CD8-positive, alpha-beta memory T cell (primary cell): ENCODE results near the gene RGS7BP. TPM values are rescaled to one million over a fixed set of nuclear protein-coding genes. Genes with fewer than 3 reads are reported as not detected.
A peak's percentile ranks its signal among the peaks of the same experiment; 100 is the strongest.

Experiments
- CTCF ChIA-PET: fragments of 350-600 bp; sonication (Branson Sonifier 250); formaldehyde crosslinking; loops from one replicate; lab custom pipeline; 2021; ENCODE audit warnings: antibody characterized with exemption; lab: Charles Lee
- POLR2A ChIA-PET: fragments of 350-600 bp; sonication (Branson Sonifier 250); formaldehyde crosslinking; loops from one replicate; lab custom pipeline; 2021; ENCODE audit warnings: antibody characterized with exemption; lab: Charles Lee
- DNase-seq, 5 donors: peaks; one replicate each; pipeline versions ENCODE4 v3.0.0 to v3.0.0-alpha.2; 2020 to 2022; ENCODE audit warnings: mixed read lengths in 1 of 5
- H3K27ac ChIP-seq: one replicate; pipeline ENCODE4 v1.7.0; 2013; ENCODE audit warnings: low read depth, mild to moderate bottlenecking, low read length, moderate library complexity
- H3K27me3 ChIP-seq: 2 replicates; pipeline ENCODE4 v1.7.0; 2013; ENCODE audit warnings: low read length, mild to moderate bottlenecking; ENCODE audit not compliant: insufficient read depth, poor library complexity, severe bottlenecking
- H3K36me3 ChIP-seq: 2 replicates; pipeline ENCODE4 v1.7.0; 2013; ENCODE audit warnings: mild to moderate bottlenecking, low read length, moderate library complexity; ENCODE audit not compliant: insufficient read depth
- H3K4me1 ChIP-seq: 2 replicates; pipeline ENCODE4 v1.7.0; 2013; ENCODE audit warnings: mild to moderate bottlenecking, low read length, moderate library complexity; ENCODE audit not compliant: insufficient read depth
- H3K4me3 ChIP-seq: 2 replicates; pipeline ENCODE4 v1.7.0; 2013; ENCODE audit warnings: mild to moderate bottlenecking, low read length
- H3K9me3 ChIP-seq: 2 replicates; pipeline ENCODE4 v1.7.0; 2013; ENCODE audit warnings: mild to moderate bottlenecking, low read length
- H3K27ac Mint-ChIP-seq, 8 donors: one replicate each; pipeline ENCODE4 v1.8.0; 2020 to 2021; ENCODE audit warnings: mixed read lengths in 8 of 8, mild to moderate bottlenecking in 6 of 8, inconsistent platforms in 3 of 8, moderate library complexity in 3 of 8
- H3K27me3 Mint-ChIP-seq, 2 donors: one replicate each; pipeline ENCODE4 v1.8.0; 2020 to 2021; ENCODE audit warnings: mixed read lengths in 2 of 2, mild to moderate bottlenecking in 1 of 2, moderate library complexity in 1 of 2
- H3K36me3 Mint-ChIP-seq, 3 donors: one replicate each; pipeline ENCODE4 v1.8.0; 2020 to 2021; ENCODE audit warnings: mixed read lengths in 3 of 3, inconsistent platforms in 1 of 3, mild to moderate bottlenecking in 1 of 3
- H3K4me1 Mint-ChIP-seq, 3 donors: one replicate each; pipeline ENCODE4 v1.8.0; 2020 to 2021; ENCODE audit warnings: mixed read lengths in 3 of 3, inconsistent platforms in 1 of 3, mild to moderate bottlenecking in 1 of 3
- H3K4me3 Mint-ChIP-seq, 7 donors: one replicate each; pipeline ENCODE4 v1.8.0; 2020 to 2021; ENCODE audit warnings: mixed read lengths in 7 of 7, mild to moderate bottlenecking in 6 of 7, moderate library complexity in 4 of 7, inconsistent platforms in 2 of 7
- H3K9me3 Mint-ChIP-seq, 5 donors: one replicate each; pipeline ENCODE4 v1.8.0; 2020 to 2022; ENCODE audit warnings: mixed read lengths in 5 of 5, mild to moderate bottlenecking in 3 of 5, moderate library complexity in 2 of 5, inconsistent platforms in 1 of 5
- polyA plus RNA-seq: library from polyadenylated mRNA; unstranded; fragments of 300-500 nt; fragmentation: Illumina TruSeq; gene quantifications from one replicate; pipeline ENCODE4 v1.2.3, GENCODE V29; 2021
- total RNA-seq, 2 experiments: library from RNA; stranded (reverse); gene quantifications; one replicate each; pipeline ENCODE4 v1.2.3, GENCODE V29; 2021

RGS7BP gene
- total and polyA plus RNA-seq, 3 experiments from 2014 or later, result 0.40 TPM; not detected in 2

DNA sequence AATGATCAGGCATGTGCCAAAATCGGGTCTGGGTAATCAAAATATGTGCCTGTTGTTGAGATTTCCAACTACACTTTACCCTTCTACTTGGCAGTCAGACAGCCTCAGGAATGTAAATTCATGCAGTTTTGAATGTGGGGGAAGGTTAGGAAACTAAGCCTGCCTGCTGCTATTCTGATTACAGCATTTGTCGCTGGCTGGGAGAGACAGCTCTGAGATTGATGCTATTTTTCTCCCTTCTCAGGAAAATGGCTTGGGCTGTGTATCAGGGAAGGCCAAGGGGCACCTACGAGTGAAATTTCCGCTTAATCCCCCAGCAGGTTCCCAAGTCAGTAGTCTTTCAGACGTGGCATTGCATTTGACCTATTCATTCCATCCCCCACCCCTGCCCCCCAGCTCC, 3.6 kb upstream of the RGS7BP start:
- peaks cover 4% of the 10 kb centered on the region for H3K27me3 ChIP-seq
- H3K27ac ChIP-seq, result no peak overlapping the region
- Mint-ChIP-seq H3K27ac (no peak overlapping the region), H3K4me1 (peaks cover 5 to 8% (median 6%) of the 10 kb centered on the region in 3 donors), H3K4me3 (no peak overlapping the region), H3K36me3 (no peaks in the 10 kb centered on the region), H3K9me3 (peaks cover 0 to 7% (median 0%) of the 10 kb centered on the region in 5 donors), H3K27me3 (peaks cover 19 to 29% of the 10 kb centered on the region in 2 donors)
- no peaks in the 10 kb centered on the region for H3K9me3 ChIP-seq
- H3K4me3 ChIP-seq, result no peak overlapping the region
- ChIA-PET POLR2A (no interaction called here), CTCF (no interaction called here)
- H3K36me3 ChIP-seq, result no peaks in the 10 kb centered on the region
- DNase-seq, result no peak
- no peaks in the 10 kb centered on the region for H3K4me1 ChIP-seq

DNA sequence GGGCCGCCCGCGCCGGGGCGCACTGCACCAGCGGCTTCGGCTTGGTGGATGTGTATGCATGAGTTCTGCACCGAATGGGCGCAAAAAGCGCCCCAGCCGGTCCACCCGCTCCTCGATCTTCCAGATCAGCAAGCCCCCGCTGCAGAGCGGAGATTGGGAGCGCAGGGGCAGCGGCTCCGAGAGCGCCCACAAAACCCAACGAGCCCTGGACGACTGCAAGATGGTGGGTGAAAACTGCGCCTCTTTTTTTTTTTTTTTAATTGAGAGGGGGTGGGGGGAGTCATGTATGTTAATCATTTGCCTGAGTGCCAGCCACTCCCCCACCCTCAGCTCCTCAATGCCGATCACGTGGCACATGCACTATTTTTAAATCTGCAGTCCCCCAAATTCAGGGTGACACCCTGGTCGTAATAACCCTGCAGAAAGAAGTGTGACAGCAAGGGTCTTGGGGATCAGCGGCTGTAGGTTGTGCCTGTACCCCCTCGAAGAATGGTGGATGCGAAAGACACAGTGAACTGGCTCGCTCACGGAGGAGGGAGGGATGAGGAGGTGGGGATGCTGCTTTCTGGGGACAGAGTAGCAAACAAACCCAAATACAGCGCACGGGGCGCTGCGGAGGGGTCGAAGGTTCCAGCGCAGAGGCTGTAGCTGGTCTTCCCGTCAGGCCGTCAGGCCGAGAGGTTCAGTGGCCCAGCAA, 900 bp downstream of the RGS7BP start:
- POLR2A ChIA-PET, result no interaction called here
- Histone ChIP-seq H3K36me3 (no peaks in the 10 kb centered on the region), H3K4me3 (no peak overlapping the region), H3K9me3 (no peaks in the 10 kb centered on the region), H3K4me1 (no peaks in the 10 kb centered on the region), H3K27ac (no peak overlapping the region), H3K27me3 (peaks cover 4% of the 10 kb centered on the region)
- Mint-ChIP-seq H3K27ac (peak overlapping the region in 1 of 8 donors; percentile 6), H3K4me3 (peak overlapping the region in 6 of 7 donors; percentile 65 to 83 (median 69)), H3K9me3 (peaks cover 0 to 8% (median 0%) of the 10 kb centered on the region in 5 donors), H3K27me3 (peaks cover 19 to 38% of the 10 kb centered on the region in 2 donors), H3K4me1 (peaks cover 5 to 8% (median 6%) of the 10 kb centered on the region in 3 donors), H3K36me3 (no peaks in the 10 kb centered on the region)
- no peak for DNase-seq
- CTCF ChIA-PET, result no interaction called here

DNA sequence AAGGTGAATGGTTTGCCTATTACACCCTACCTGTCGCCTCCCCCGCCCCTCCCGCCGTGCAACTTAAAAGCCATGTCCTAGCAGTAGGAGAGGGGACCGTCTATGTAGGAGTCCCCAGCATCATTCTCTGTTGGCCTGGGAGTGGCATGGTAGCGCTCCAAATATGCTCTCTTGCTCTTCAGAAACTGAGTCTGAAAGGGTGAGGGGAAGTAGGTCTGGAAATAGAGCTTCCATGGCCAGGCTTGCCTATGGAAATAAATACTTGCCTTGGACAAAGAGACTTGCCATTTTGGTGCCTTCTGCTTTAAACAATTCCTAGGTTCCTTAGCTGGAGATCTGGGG, 1.4 kb downstream of the RGS7BP start:
- H3K9me3 ChIP-seq, result no peaks in the 10 kb centered on the region
- ChIA-PET CTCF (no interaction called here), POLR2A (no interaction called here)
- H3K27me3 ChIP-seq, result peaks cover 4% of the 10 kb centered on the region
- Mint-ChIP-seq H3K4me1 (peaks cover 5 to 8% (median 6%) of the 10 kb centered on the region in 3 donors), H3K27ac (no peak overlapping the region), H3K36me3 (no peaks in the 10 kb centered on the region), H3K4me3 (peak overlapping the region in 2 of 7 donors; percentile 68 to 74), H3K9me3 (peaks cover 0 to 8% (median 0%) of the 10 kb centered on the region in 5 donors), H3K27me3 (peaks cover 19 to 36% of the 10 kb centered on the region in 2 donors)
- H3K36me3 ChIP-seq, result no peaks in the 10 kb centered on the region
- no peak overlapping the region for H3K4me3 ChIP-seq
- DNase-seq, result no peak
- no peaks in the 10 kb centered on the region for H3K4me1 ChIP-seq
- no peak overlapping the region for H3K27ac ChIP-seq

DNA sequence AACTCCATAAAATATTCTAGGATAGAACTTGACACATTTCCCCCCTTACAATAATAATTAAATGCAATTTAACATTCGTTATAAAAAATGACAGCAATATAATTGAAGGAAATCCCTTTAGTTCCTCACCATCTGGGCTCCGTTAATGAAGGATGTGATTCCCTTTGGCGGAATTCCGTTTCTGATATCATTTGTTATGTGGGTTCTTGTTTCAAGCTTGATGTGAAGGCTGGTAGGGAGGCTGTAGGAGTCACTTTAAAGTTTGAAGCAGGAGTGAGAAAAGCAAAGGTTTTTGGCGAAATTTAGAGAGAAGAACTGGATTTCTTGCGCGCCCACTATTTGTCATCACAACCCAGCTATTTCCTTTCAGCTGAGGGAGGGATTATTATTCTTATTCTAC, 4.0 kb downstream of the RGS7BP start:
- ChIA-PET CTCF (no interaction called here), POLR2A (no interaction called here)
- Mint-ChIP-seq H3K9me3 (peaks cover 0 to 8% (median 0%) of the 10 kb centered on the region in 5 donors), H3K4me1 (peaks cover 5 to 8% (median 6%) of the 10 kb centered on the region in 3 donors), H3K4me3 (no peak overlapping the region), H3K27me3 (peaks cover 14 to 24% of the 10 kb centered on the region in 2 donors), H3K27ac (no peak overlapping the region), H3K36me3 (no peaks in the 10 kb centered on the region)
- peaks cover 4% of the 10 kb centered on the region for H3K27me3 ChIP-seq
- no peak overlapping the region for H3K27ac ChIP-seq
- no peaks in the 10 kb centered on the region for H3K36me3 ChIP-seq
- H3K4me1 ChIP-seq, result no peaks in the 10 kb centered on the region
- H3K4me3 ChIP-seq, result no peak overlapping the region
- no peak for DNase-seq
- no peaks in the 10 kb centered on the region for H3K9me3 ChIP-seq

DNA sequence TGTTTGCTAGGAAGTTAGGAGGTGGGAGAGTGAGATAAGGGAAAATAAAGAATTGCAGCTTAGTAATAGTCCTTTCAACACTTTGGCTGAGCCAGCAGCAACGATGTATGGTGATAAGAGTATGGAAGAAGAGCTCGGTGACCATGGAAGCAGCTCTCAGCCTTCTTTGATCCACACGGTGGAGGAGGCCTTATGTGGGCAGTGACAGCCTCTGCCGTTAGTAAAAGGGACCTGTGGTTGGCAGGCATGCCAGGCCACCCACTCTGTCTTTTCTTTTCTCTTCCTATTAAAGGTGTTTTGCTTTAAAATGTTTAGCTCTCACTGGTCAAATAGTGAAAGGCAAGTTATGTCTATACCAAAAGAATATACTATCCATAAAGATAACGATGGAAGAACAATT, 7.7 kb downstream of the RGS7BP start:
- H3K27ac Mint-ChIP-seq, result no peak overlapping the region
- DNase-seq, result no peak
- Histone ChIP-seq H3K27me3 (no peaks in the 10 kb centered on the region), H3K36me3 (no peaks in the 10 kb centered on the region), H3K4me3 (no peak overlapping the region), H3K4me1 (no peaks in the 10 kb centered on the region), H3K27ac (no peak overlapping the region), H3K9me3 (no peaks in the 10 kb centered on the region)
- H3K4me1 Mint-ChIP-seq, result no peaks in the 10 kb centered on the region
- H3K9me3 Mint-ChIP-seq, result peaks cover 0 to 2% (median 0%) of the 10 kb centered on the region in 5 donors
- no peak overlapping the region for H3K4me3 Mint-ChIP-seq
- H3K36me3 Mint-ChIP-seq, result no peaks in the 10 kb centered on the region
- POLR2A ChIA-PET, result no interaction called here
- peaks cover 0 to 6% of the 10 kb centered on the region in 2 donors for H3K27me3 Mint-ChIP-seq
- CTCF ChIA-PET, result no interaction called here

DNA sequence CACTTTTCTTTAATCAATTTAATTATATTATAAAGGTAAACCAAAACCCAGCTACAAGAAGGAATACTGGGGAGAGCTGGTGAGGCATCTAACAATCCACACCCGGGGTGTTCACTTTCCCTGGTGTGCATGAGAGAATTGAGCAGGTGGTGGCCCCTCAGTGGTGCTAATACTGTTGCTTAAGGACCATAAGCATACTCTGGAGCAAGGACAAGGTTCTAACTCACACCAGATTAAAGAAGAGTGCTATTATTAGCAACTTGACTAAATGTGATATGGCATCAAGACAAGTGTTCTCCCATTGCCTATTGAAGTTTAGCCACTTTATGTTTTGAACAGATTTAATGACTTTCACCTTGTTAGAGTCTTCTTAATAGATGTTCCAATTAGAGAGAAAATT, 8.8 kb downstream of the RGS7BP start:
- H3K27ac Mint-ChIP-seq, result no peak overlapping the region
- ChIA-PET POLR2A (no interaction called here), CTCF (no interaction called here)

DNA sequence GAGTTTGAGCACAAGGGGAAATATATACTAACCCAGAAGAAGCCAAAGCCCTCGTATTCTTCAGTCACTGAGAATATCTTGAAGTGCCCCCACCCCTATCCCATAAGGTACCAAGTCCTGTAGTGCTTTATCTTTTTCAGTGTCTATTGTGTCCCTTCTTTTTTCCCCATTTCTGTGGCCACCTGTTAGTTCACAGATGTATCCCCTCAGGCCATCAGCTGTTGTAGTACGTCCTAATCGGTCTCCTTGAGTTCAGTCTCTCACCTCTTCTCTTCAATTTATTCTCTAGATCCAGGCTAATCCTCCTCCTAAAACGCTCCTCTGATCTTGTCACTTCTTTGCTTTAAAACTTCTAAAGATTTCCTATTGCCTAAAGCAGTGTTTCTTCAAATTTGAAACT, 10.4 kb downstream of the RGS7BP start:
- DNase-seq, result no peak
- Mint-ChIP-seq H3K36me3 (no peaks in the 10 kb centered on the region), H3K4me1 (no peaks in the 10 kb centered on the region), H3K27ac (no peak overlapping the region), H3K9me3 (no peaks in the 10 kb centered on the region), H3K4me3 (no peak overlapping the region), H3K27me3 (peaks cover 0 to 6% of the 10 kb centered on the region in 2 donors)
- Histone ChIP-seq H3K4me3 (no peak overlapping the region), H3K9me3 (no peaks in the 10 kb centered on the region), H3K27me3 (no peaks in the 10 kb centered on the region), H3K36me3 (no peaks in the 10 kb centered on the region), H3K27ac (no peak overlapping the region), H3K4me1 (no peaks in the 10 kb centered on the region)
- ChIA-PET CTCF (no interaction called here), POLR2A (no interaction called here)

More for the DNA sequence above, 8.8 kb downstream of the RGS7BP start:
- H3K4me3 ChIP-seq, result no peak overlapping the region
- no peak overlapping the region for H3K27ac ChIP-seq
- H3K27me3 Mint-ChIP-seq, result peaks cover 0 to 6% of the 10 kb centered on the region in 2 donors
- no peaks in the 10 kb centered on the region for H3K36me3 ChIP-seq
- no peak for DNase-seq
- no peak overlapping the region for H3K4me3 Mint-ChIP-seq
- H3K4me1 ChIP-seq, result no peaks in the 10 kb centered on the region
- H3K9me3 ChIP-seq, result no peaks in the 10 kb centered on the region
- H3K27me3 ChIP-seq, result no peaks in the 10 kb centered on the region
- peaks cover 0 to 2% (median 0%) of the 10 kb centered on the region in 5 donors for H3K9me3 Mint-ChIP-seq
- no peaks in the 10 kb centered on the region for H3K4me1 Mint-ChIP-seq
- no peaks in the 10 kb centered on the region for H3K36me3 Mint-ChIP-seq

DNA sequence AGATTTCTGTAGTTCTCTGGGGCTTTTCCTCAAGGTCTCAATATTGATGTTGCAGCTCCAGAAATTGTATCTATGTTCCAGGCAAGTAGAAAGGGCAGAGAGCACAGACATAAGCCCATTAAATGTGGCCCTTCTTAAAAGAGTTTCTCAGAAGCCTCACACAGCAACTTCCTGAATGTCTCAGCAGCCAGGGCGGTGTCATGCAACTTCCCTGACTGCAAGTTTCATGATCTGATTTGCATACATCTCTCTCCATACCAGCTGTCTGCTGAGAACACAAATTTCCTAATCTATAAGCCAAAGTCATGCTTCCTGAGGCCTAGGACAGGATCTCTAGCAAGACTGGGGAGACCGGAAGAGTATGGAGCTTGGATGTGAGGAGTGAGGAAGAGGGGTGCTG, 13.0 kb downstream of the RGS7BP start:
- H3K27me3 ChIP-seq, result no peaks in the 10 kb centered on the region
- no peak for DNase-seq
- no peak overlapping the region for H3K4me3 ChIP-seq
- no peak overlapping the region for H3K4me3 Mint-ChIP-seq
- no peaks in the 10 kb centered on the region for H3K4me1 Mint-ChIP-seq
- H3K4me1 ChIP-seq, result no peaks in the 10 kb centered on the region
- H3K36me3 Mint-ChIP-seq, result no peaks in the 10 kb centered on the region
- no peak overlapping the region for H3K27ac ChIP-seq
- H3K27me3 Mint-ChIP-seq, result peaks cover 0 to 6% of the 10 kb centered on the region in 2 donors
- peaks cover 0 to 2% (median 0%) of the 10 kb centered on the region in 5 donors for H3K9me3 Mint-ChIP-seq
- POLR2A ChIA-PET, result no interaction called here
- CTCF ChIA-PET, result no interaction called here
- H3K36me3 ChIP-seq, result no peaks in the 10 kb centered on the region
- no peaks in the 10 kb centered on the region for H3K9me3 ChIP-seq
- peak overlapping the region in 1 of 8 donors; percentile 16 for H3K27ac Mint-ChIP-seq
